Epithelial cell of proximal tubule (primary cell): ENCODE measurements around the gene TMEM119. TPM values are rescaled to one million over a fixed set of nuclear protein-coding genes. Genes with fewer than 3 reads are reported as not detected.
"Not testable (repeated sequence)": the region's sequence is repeated elsewhere in the genome, so short reads cannot be mapped to it uniquely, and the experiment has no call there.

Experiments
- DNase-seq: peaks from one replicate; pipeline ENCODE4 v3.0.0-alpha.2; 2011; ENCODE audit warnings: low read depth
- H3K4me3 ChIP-seq: 2 replicates; pipeline ENCODE4 v1.5.1; 2011; ENCODE audit warnings: low read depth, mild to moderate bottlenecking, low read length
- total RNA-seq: library from RNA; depleted of rRNA; stranded (reverse); fragments of >200 nt; gene quantifications from 2 replicates; pipeline ENCODE4 v1.2.3, GENCODE V29; 2015
- TF ChIP-seq, protein P1 (sequence below): conservative IDR thresholded peaks from 2 replicates; pipeline ENCODE4 v1.5.1; 2012; ENCODE audit warnings: low read depth, mild to moderate bottlenecking, low read length

The TMEM119 gene
- total RNA-seq, 1 donor from 2014 or later: 0.06 TPM

DNA sequence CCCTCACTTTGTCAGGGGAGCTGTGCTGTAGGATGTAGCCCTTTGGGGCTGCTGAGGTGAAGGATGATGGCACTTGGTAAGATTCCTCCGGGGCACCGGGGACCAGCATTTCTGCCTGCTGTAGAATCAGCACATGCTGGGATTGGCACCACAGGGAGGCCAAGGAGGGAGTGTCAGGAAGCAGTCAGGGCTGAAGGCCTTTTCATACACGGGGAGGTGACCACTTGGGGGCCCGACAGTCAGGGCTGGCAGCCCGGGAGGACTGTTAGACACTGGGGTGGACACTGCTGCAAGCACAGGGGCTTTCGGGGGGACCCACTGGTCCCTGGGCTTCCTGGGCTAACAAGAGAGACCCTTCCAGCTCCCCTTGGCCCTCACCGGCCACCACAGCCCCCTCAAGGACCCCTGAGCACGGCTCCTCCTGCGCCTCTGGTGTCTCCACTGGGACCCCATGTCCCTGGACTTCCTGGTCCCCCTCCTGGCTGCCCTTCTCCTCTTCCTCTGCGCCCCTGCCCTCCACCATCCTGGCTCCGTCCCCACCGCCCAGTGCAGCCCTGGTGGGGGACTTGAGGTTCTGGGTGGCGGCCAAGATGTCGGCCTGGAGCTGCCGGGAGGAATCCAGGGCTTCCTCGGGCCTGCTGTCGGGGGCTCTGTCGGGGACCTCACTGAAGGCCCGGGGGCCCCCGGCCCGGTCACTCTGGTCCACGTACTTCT lies 6.5 kb downstream of the TMEM119 start:
- no peak for DNase-seq
- TF ChIP-seq, protein P1, sequence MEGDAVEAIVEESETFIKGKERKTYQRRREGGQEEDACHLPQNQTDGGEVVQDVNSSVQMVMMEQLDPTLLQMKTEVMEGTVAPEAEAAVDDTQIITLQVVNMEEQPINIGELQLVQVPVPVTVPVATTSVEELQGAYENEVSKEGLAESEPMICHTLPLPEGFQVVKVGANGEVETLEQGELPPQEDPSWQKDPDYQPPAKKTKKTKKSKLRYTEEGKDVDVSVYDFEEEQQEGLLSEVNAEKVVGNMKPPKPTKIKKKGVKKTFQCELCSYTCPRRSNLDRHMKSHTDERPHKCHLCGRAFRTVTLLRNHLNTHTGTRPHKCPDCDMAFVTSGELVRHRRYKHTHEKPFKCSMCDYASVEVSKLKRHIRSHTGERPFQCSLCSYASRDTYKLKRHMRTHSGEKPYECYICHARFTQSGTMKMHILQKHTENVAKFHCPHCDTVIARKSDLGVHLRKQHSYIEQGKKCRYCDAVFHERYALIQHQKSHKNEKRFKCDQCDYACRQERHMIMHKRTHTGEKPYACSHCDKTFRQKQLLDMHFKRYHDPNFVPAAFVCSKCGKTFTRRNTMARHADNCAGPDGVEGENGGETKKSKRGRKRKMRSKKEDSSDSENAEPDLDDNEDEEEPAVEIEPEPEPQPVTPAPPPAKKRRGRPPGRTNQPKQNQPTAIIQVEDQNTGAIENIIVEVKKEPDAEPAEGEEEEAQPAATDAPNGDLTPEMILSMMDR: no peak
- no peak overlapping the region for H3K4me3 ChIP-seq

DNA sequence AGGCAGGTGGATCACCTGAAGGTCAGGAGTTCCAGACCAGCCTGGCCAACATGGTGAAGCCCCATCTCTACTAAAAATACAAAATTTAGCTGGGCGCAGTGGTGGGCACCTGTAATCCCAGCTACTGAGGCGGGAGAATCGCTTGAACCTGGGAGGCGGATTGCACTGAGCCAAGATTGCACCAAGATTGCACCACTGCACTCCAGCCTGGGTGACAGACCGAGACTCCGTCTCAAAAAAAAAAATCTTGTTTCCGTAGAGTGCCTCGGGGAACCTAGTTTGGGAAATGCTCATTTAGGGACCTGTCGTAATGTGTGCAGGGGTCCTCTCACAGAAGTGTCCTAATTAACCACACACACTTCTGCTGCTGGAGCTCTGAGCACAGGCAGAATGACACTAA lies 7.4 kb downstream of the TMEM119 start:
- DNase-seq, H3K4me3 ChIP-seq: not testable (repeated sequence)

DNA sequence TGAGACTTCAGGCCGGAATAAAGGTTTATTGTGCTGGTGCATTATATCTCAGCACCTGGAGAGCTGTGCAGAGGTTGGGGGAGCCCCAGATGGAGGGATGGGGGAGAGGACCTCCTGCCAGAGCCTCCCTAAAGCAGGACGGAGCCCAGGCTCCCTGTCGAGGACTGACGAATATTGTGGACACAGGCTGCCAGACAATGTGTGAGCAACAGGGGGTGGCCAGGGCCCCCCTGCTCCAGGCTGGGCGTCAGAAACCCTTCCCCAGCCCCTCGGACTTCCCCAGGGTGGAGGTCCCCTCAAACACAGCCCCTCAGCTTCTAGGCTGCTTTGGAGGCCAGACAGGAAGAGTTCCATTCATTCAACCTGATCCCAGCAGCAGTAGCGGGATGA lies 8.0 kb downstream of the TMEM119 start:
- DNase-seq: no peak
- TF ChIP-seq, protein P1: no peak
- H3K4me3 ChIP-seq: no peak overlapping the region

DNA sequence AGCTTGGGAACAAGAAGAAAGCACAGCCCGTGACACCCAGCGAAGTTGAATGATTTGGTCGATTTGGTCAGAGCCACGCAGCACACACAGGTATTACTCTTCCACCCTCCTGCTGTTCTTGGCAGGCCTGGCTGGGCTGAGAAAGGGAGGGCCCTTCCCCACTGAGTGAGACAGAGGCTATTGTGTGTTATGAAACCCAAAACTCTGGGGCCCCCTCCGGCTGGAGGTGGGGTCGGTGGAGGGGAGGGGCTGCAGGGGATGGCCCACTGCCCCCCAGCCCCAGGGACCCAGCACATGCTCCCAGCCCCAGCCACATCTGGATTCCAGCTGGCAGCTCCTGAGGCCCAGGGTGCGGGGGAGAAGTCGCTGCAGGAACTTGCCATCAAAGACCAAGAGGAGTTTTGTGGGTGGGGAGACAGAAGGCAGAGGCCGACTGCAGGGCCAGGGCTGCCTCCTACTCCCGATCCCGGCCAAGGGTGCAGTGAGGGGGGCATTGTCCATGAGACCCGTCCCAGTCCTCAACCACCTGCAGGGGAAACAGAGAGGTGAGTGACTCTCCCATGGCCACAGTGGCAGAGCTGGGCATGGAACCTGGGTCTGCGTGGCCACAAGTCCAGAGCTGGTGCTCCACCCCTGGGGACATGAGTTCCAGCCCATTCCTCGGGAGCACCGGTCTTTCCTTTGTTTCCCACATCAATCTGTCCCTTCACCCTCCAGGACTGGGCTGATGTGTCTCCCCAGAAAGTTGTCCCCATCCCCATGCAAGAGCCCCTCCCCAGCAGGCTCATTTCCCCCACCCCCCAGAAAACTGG lies 8.7 kb downstream of the TMEM119 start:
- no peak overlapping the region for H3K4me3 ChIP-seq
- TF ChIP-seq, protein P1: no peak
- no peak for DNase-seq

DNA sequence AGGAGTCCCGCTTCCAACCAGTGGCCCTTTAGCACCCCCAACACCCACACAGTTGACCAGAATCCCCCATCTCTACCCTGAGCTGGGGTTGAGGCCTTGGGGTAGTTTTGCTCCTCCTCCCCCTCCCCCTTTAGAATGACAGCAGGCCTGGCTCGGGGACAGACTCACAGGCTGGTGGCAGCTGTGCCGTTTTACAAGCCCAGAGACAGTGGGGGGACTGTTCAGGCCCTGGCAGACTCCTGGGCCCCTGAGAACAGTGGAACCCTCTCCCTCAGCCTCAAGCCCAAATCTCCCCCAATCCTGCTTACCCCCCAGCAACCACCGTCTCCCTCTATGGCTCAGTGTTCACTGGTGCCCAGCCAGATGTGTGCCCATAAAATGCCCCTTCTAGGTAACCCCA lies 10.1 kb downstream of the TMEM119 start:
- TF ChIP-seq, protein P1: no peak
- H3K4me3 ChIP-seq: no peak overlapping the region
- no peak for DNase-seq

DNA sequence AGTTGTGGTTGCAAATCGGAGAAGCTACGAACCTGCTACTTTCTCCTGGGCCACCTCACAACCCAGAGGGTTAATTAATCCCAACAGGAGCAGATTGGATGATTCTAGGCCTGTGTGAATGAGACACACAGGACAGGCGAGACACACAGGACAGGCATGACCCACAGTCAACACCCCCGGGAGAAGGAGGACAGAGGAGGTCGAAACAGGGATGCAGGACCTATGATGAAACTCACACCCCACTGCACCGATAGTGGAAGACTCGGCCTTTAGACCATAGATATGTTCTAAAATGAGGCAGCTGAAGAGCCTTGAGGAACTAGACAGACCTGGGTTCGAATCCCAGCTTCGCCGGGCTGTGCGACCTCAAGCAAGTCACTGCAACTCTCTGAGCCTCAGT lies 11.6 kb downstream of the TMEM119 start:
- DNase-seq: no peak
- H3K4me3 ChIP-seq: no peak overlapping the region
- TF ChIP-seq, protein P1: no peak

DNA sequence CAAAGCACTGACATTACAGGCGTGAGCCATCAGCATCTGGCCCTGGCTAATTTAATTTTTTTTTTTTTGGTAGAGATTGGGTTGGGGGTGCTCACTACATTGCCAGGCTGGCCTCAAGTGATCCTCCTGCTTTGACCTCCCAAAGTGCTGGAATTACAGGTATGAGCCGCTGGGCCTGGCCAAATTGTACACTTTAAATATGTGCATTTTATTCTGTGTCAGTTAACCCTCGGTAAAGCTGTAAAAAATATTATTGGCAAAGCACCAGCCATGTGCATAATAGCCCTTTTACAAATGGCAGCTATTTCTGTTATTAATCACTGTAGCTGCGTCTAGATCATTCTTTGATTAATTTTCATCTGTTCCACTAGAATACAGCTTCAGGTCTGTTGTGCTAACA lies 12.0 kb downstream of the TMEM119 start:
- no peak for DNase-seq
- no peak overlapping the region for H3K4me3 ChIP-seq
- TF ChIP-seq, protein P1: no peak
